ENCODE data around the gene TBCB.

- no peak for TF ChIP-seq REST (IDR thresholded peaks at IDR 0.05; ENCODE audit: low read depth)
- TF ChIP-seq EP300 (IDR thresholded peaks at IDR 0.05; ENCODE audit: borderline replicate concordance), result no peak
- no peak for TF ChIP-seq YY1 (IDR thresholded peaks at IDR 0.05; ENCODE audit: low read depth)
- TF ChIP-seq MAX (IDR thresholded peaks at IDR 0.05), result no peak
- no peak for TF ChIP-seq NFIC (IDR thresholded peaks at IDR 0.05)
- TF ChIP-seq CEBPB (IDR thresholded peaks at IDR 0.05), result no peak
- TF ChIP-seq RAD21 (IDR thresholded peaks at IDR 0.05; ENCODE audit: low read depth), result no peak
- no peak for TF ChIP-seq TEAD4 (IDR thresholded peaks at IDR 0.05)
- no peak for TF ChIP-seq FOXM1 (IDR thresholded peaks at IDR 0.05; ENCODE audit: borderline replicate concordance, low read depth)
- TF ChIP-seq USF1 (IDR thresholded peaks at IDR 0.05), result no peak
- TF ChIP-seq CREB1 (IDR thresholded peaks at IDR 0.05; ENCODE audit: low read depth), result no peak
These were observed 47.6 kb upstream of the TBCB start for GRCh38 chr19:36067681-36068080.

Measured in Ishikawa (cell line).